Trophoblast cell (in vitro differentiated cells and primary cell): ENCODE measurements around the gene C6orf89.

Source experiments
- DNase-seq, 2 donors: peaks; one replicate each; pipeline ENCODE4 v3.0.0-alpha.2; 2016
- H2AFZ ChIP-seq: 2 replicates; pipeline ENCODE4 v1.6.1; 2013; ENCODE audit warnings: low read length, moderate library complexity, mild to moderate bottlenecking; ENCODE audit not compliant: insufficient read depth, poor library complexity
- H2AK5ac ChIP-seq: 2 replicates; pipeline ENCODE4 v1.6.1; 2013; ENCODE audit warnings: mild to moderate bottlenecking, low read length
- H2BK120ac ChIP-seq: 2 replicates; pipeline ENCODE4 v1.6.1; 2013; ENCODE audit warnings: low read length, mild to moderate bottlenecking, moderate library complexity; ENCODE audit not compliant: insufficient read depth, poor library complexity
- H2BK12ac ChIP-seq: 2 replicates; pipeline ENCODE4 v1.6.1; 2013; ENCODE audit warnings: mild to moderate bottlenecking, low read length, moderate library complexity
- H2BK5ac ChIP-seq: 2 replicates; pipeline ENCODE4 v1.6.1; 2013; ENCODE audit warnings: low read length, low read depth, moderate library complexity, mild to moderate bottlenecking; ENCODE audit not compliant: poor library complexity
- H3K14ac ChIP-seq: 2 replicates; pipeline ENCODE4 v1.6.1; 2013; ENCODE audit warnings: mild to moderate bottlenecking, low read length
- H3K18ac ChIP-seq: 2 replicates; pipeline ENCODE4 v1.6.1; 2013; ENCODE audit warnings: mild to moderate bottlenecking, low read length
- H3K23ac ChIP-seq: 2 replicates; pipeline ENCODE4 v1.6.1; 2013; ENCODE audit warnings: low read length
- H3K27ac ChIP-seq: 2 replicates; pipeline ENCODE4 v1.5.1; 2013; ENCODE audit warnings: low read depth, mild to moderate bottlenecking, inconsistent platforms, low read length, moderate library complexity
- H3K27me3 ChIP-seq: 2 replicates; pipeline ENCODE4 v1.6.1; 2013; ENCODE audit warnings: inconsistent platforms, mild to moderate bottlenecking, low read length, moderate library complexity; ENCODE audit not compliant: insufficient read depth
- H3K36me3 ChIP-seq, 2 experiments: 1 replicate in 1 of 2; 2 replicates in 1 of 2; pipeline ENCODE4 v1.6.1; 2013; ENCODE audit warnings: low read length in 2 of 2, mild to moderate bottlenecking in 2 of 2, moderate library complexity in 1 of 2; ENCODE audit not compliant: insufficient read depth in 2 of 2, control insufficient read depth in 1 of 2
- H3K4ac ChIP-seq: 2 replicates; pipeline ENCODE4 v1.6.1; 2013; ENCODE audit warnings: low read depth, mild to moderate bottlenecking, low read length, moderate library complexity
- H3K4me1 ChIP-seq, 2 experiments: 1 replicate in 1 of 2; 2 replicates in 1 of 2; pipeline ENCODE4 v1.6.1; 2013; ENCODE audit warnings: low read length in 2 of 2, mild to moderate bottlenecking in 2 of 2, moderate library complexity in 1 of 2; ENCODE audit not compliant: insufficient read depth in 2 of 2, control insufficient read depth in 1 of 2
- H3K4me2 ChIP-seq: 2 replicates; pipeline ENCODE4 v1.6.1; 2013; ENCODE audit warnings: inconsistent platforms, mild to moderate bottlenecking, low read length, moderate library complexity
- H3K4me3 ChIP-seq: 2 replicates; pipeline ENCODE4 v1.5.1; 2013; ENCODE audit warnings: mild to moderate bottlenecking, low read depth, low read length, inconsistent platforms
- H3K79me1 ChIP-seq: one replicate; pipeline ENCODE4 v1.6.1; 2013; ENCODE audit warnings: low read length
- H3K79me2 ChIP-seq: 2 replicates; pipeline ENCODE4 v1.6.1; 2013; ENCODE audit warnings: low read length, mild to moderate bottlenecking; ENCODE audit not compliant: control insufficient read depth, insufficient read depth, poor library complexity
- H3K9ac ChIP-seq: 2 replicates; pipeline ENCODE4 v1.6.1; 2013; ENCODE audit warnings: mild to moderate bottlenecking, low read length
- H3K9me3 ChIP-seq: 2 replicates; pipeline ENCODE4 v1.6.1; 2013; ENCODE audit warnings: low read depth, mild to moderate bottlenecking, control low read depth, inconsistent platforms, low read length; ENCODE audit not compliant: insufficient read depth
- H4K12ac ChIP-seq: 2 replicates; pipeline ENCODE4 v1.6.1; 2013; ENCODE audit warnings: low read depth, mild to moderate bottlenecking, low read length, moderate library complexity
- H4K8ac ChIP-seq: 2 replicates; pipeline ENCODE4 v1.6.1; 2013; ENCODE audit warnings: low read depth, mild to moderate bottlenecking, low read length, moderate library complexity
- H4K91ac ChIP-seq: one replicate; pipeline ENCODE4 v1.6.1; 2013; ENCODE audit warnings: low read depth, mild to moderate bottlenecking, low read length, moderate library complexity
- WGBS: extraction: QIAGEN DNeasy Blood & Tissue Kit; methylation state at CpG from one replicate; pipeline ENCODE4 v1.1.7; 2013; ENCODE audit warnings: missing lambda C conversion rate; ENCODE audit not compliant: insufficient read length, insufficient coverage; ENCODE audit errors: extremely low coverage; 5-methylcytosine and 5-hydroxymethylcytosine counted together

C6orf89 gene

DNA sequence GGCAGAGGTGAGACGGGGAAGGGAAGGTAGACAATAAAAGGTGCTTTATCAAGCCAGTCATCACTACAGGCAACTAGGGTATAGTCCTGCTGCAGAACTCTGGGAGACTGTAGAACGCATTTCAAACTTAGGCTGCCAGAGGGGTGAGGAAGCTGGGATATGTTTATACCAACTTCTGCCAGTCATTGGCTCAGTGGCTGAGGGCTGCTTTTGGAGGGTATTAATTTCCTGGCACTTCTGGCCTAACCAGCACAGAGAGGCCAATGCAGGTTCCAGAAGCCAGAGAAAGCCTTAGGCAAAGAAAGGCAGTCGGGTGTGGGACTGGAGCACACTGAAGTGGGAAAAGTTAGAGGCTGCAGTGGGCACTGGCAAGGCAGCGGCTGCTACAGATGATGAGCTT, 42.6 kb upstream of the C6orf89 start:
- Histone ChIP-seq H3K4me2 (no peak overlapping the region), H3K4me3 (no peak overlapping the region), H3K9me3 (peaks cover 7% of the 10 kb centered on the region), H4K91ac (no peak overlapping the region), H2BK5ac (no peak overlapping the region), H3K27me3 (peaks cover 27% of the 10 kb centered on the region), H3K36me3 (no peaks in the 10 kb centered on the region), H2BK12ac (no peak overlapping the region), H2AFZ (no peak overlapping the region), H3K18ac (no peak overlapping the region), H3K27ac (no peak overlapping the region), H3K79me1 (no peaks in the 10 kb centered on the region), H4K8ac (no peak overlapping the region), H4K12ac (no peak overlapping the region), H2AK5ac (no peak overlapping the region), H3K23ac (no peak overlapping the region), H3K4ac (no peak overlapping the region), H3K9ac (no peak overlapping the region), H3K79me2 (no peaks in the 10 kb centered on the region), H2BK120ac (no peak overlapping the region), H3K4me1 (peaks cover 19 to 23% of the 10 kb centered on the region in 2 experiments), H3K14ac (no peak overlapping the region)
- WGBS, result no CpG with 5 or more reads among the region's 4 CpGs
- DNase-seq, result no peak

DNA sequence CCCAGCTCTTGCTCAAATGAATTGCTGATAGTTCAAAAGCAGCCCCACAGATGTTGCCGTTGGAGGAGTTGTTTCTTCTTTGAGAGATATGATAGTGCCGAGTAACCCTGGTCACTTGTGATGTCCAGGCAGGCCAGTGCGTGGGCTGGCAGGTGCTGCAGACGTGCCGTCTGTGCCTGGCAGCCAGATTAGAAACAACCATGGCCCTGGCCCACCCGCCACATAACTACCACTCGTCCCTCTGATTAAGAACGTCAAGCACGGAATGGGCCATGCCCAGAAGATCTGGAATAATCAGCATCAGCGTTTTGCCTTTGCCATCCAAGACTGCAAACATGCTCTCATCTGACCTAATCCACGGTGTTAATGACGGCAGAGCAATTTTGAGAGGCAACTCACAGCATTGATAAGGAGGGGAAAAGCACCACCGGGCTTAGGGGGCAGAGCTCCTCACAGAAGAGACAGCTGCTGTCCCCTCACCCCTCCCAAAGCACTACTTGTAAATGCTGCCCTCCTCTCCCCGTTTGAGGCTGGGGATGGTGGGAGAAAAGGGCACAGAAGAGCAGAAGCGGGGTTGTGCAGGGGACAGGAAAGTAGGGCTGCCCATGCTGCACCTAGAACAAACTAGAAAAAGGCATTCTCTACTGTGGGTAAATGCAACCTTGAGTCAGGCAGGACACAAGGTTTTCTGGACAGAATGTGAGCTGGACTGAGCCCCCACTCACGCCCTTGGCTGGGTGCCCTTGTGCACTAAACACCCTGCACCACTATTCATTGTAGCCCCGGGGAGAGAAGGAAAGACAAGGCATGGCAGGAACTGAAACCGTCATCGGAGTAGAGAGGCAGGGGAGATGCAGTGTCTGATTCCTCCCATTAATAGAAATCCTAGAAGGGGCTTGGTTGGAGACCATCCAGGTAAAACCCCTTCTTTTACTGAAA, 41.3 kb upstream of the C6orf89 start:
- Histone ChIP-seq H3K79me2 (no peaks in the 10 kb centered on the region), H2BK5ac (no peak overlapping the region), H3K9ac (no peak overlapping the region), H3K27ac (no peak overlapping the region), H3K9me3 (peaks cover 7% of the 10 kb centered on the region), H3K23ac (no peak overlapping the region), H3K79me1 (no peaks in the 10 kb centered on the region), H3K4me3 (no peak overlapping the region), H4K12ac (no peak overlapping the region), H3K4ac (no peak overlapping the region), H3K4me1 (peaks cover 24 to 28% of the 10 kb centered on the region in 2 experiments), H2BK12ac (no peak overlapping the region), H4K91ac (no peak overlapping the region), H3K36me3 (no peaks in the 10 kb centered on the region), H3K27me3 (peaks cover 15% of the 10 kb centered on the region), H2AFZ (no peak overlapping the region), H3K4me2 (no peak overlapping the region), H2BK120ac (no peak overlapping the region), H3K18ac (no peak overlapping the region), H4K8ac (no peak overlapping the region), H2AK5ac (no peak overlapping the region), H3K14ac (no peak overlapping the region)
- no CpG with 5 or more reads among the region's 19 CpGs for WGBS
- DNase-seq, result no peak

DNA sequence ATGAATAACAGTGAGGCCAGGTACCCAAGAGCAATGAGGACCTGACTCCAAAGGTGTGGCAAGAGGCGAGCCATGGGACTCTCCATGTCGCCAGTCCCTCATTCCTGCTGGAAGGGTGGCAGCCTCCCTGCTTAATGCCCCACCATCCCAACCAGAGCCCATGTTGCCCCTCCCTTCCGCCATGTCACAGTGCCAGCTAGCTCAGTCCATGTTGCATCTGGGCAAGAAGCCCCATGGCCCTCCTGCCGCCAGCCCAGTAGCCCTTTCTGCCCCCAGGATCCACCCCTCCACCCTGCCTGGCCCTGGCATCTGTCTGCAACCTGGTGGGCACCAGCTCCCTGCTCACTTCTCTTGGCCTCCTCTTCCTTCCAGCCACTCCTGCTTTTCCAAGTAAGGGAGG, 40.5 kb upstream of the C6orf89 start:
- H4K12ac ChIP-seq, result no peak overlapping the region

DNA sequence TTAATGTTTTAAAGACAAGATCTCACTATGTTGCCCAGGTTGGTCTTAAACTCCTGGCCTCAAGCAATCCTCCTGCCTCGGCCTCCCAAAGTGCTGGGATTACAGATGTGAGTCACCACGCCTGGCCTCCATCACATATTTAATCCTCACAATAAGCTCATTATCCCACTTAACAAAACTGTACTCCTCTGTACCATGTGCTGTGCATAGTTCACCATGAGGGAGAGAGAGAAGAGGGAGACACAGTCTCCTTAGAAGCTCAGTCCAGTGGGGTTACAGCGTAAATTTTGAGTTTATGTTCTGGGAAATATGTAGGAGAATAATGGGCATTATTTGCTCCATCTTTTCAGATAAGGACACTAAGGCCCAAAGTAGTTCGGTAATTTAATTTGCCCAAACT, 38.6 kb upstream of the C6orf89 start:
- H2AK5ac ChIP-seq, result no peak overlapping the region
- H4K12ac ChIP-seq, result no peak overlapping the region
- H2BK120ac ChIP-seq, result no peak overlapping the region
- H3K9ac ChIP-seq, result no peak overlapping the region
- H3K4ac ChIP-seq, result no peak overlapping the region
- H3K4me2 ChIP-seq, result no peak overlapping the region
- peaks cover 14 to 21% of the 10 kb centered on the region in 2 experiments for H3K4me1 ChIP-seq
- no peak overlapping the region for H2AFZ ChIP-seq
- no peak overlapping the region for H4K91ac ChIP-seq
- no peak overlapping the region for H4K8ac ChIP-seq
- no peaks in the 10 kb centered on the region for H3K36me3 ChIP-seq
- H3K9me3 ChIP-seq, result peaks cover 2% of the 10 kb centered on the region
- no peak overlapping the region for H2BK12ac ChIP-seq
- no peaks in the 10 kb centered on the region for H3K79me1 ChIP-seq
- no peak overlapping the region for H3K18ac ChIP-seq
- H3K14ac ChIP-seq, result no peak overlapping the region
- no CpG with 5 or more reads among the region's 4 CpGs for WGBS
- no peak overlapping the region for H3K4me3 ChIP-seq
- no peak for DNase-seq
- H2BK5ac ChIP-seq, result no peak overlapping the region
- H3K23ac ChIP-seq, result no peak overlapping the region
- no peaks in the 10 kb centered on the region for H3K27me3 ChIP-seq
- no peaks in the 10 kb centered on the region for H3K79me2 ChIP-seq
- H3K27ac ChIP-seq, result no peak overlapping the region

More for the DNA sequence above, 40.5 kb upstream of the C6orf89 start:
- H2AK5ac ChIP-seq, result no peak overlapping the region
- H3K9me3 ChIP-seq, result peaks cover 6% of the 10 kb centered on the region
- no peak overlapping the region for H4K91ac ChIP-seq
- no peak overlapping the region for H3K23ac ChIP-seq
- no peak overlapping the region for H3K18ac ChIP-seq
- H2AFZ ChIP-seq, result no peak overlapping the region
- H3K36me3 ChIP-seq, result no peaks in the 10 kb centered on the region
- H2BK12ac ChIP-seq, result no peak overlapping the region
- H3K27ac ChIP-seq, result no peak overlapping the region
- peaks cover 20 to 26% of the 10 kb centered on the region in 2 experiments for H3K4me1 ChIP-seq
- H3K4me2 ChIP-seq, result no peak overlapping the region
- H3K14ac ChIP-seq, result no peak overlapping the region
- no peak overlapping the region for H2BK5ac ChIP-seq
- no peak for DNase-seq
- H3K4ac ChIP-seq, result no peak overlapping the region
- H3K9ac ChIP-seq, result no peak overlapping the region
- peaks cover 8% of the 10 kb centered on the region for H3K27me3 ChIP-seq
- H4K8ac ChIP-seq, result no peak overlapping the region
- H3K79me2 ChIP-seq, result no peaks in the 10 kb centered on the region
- WGBS, result no CpG with 5 or more reads among the region's 4 CpGs
- no peak overlapping the region for H3K4me3 ChIP-seq
- H3K79me1 ChIP-seq, result no peaks in the 10 kb centered on the region
- no peak overlapping the region for H2BK120ac ChIP-seq
